Stimulated activated naive CD8-positive, alpha-beta T cell treated with anti-CD3 and anti-CD28 coated beads, Interleukin-15, amount 100 ng/mL, for 72 hours (primary cell): ENCODE results near the gene SSNA1.

ENCODE experiments used
- ATAC-seq: fragments of 150-1000 bp; cut with Tn5 transposase; 2 replicates; pipeline ENCODE4 v1.10.0; 2021; ENCODE audit warnings: mild to moderate bottlenecking, moderate library complexity
- DNase-seq, 2 donors: peaks; one replicate each; pipeline ENCODE4 v3.0.0; 2021 to 2022
- H3K27ac Mint-ChIP-seq, 2 donors: one replicate each; pipeline ENCODE4 v1.8.0; 2022; ENCODE audit warnings: mild to moderate bottlenecking in 2 of 2, mixed read lengths in 2 of 2, moderate library complexity in 2 of 2
- H3K27me3 Mint-ChIP-seq: one replicate; pipeline ENCODE4 v1.8.0; 2022; ENCODE audit warnings: mixed read lengths
- H3K4me1 Mint-ChIP-seq: one replicate; pipeline ENCODE4 v1.8.0; 2022; ENCODE audit warnings: mild to moderate bottlenecking, mixed read lengths
- H3K4me3 Mint-ChIP-seq, 2 donors: one replicate each; pipeline ENCODE4 v1.8.0; 2022; ENCODE audit warnings: mild to moderate bottlenecking in 2 of 2, mixed read lengths in 2 of 2, moderate library complexity in 1 of 2
- H3K9me3 Mint-ChIP-seq, 2 donors: one replicate each; pipeline ENCODE4 v1.8.0; 2022; ENCODE audit warnings: mixed read lengths in 2 of 2

Gene SSNA1

GRCh38 chr9:137171149-137171900 is 17.2 kb upstream of the SSNA1 start:
- no peak for ATAC-seq
- no peaks in the 10 kb centered on the region for H3K9me3 Mint-ChIP-seq
- peaks cover 72% of the 10 kb centered on the region for H3K27me3 Mint-ChIP-seq
- peaks cover 34% of the 10 kb centered on the region for H3K4me1 Mint-ChIP-seq
- no peak for DNase-seq
- H3K4me3 Mint-ChIP-seq, result no peak overlapping the region
- no peak overlapping the region for H3K27ac Mint-ChIP-seq

- no peak overlapping the region for H3K4me3 Mint-ChIP-seq
- DNase-seq, result no peak
- peaks cover 64% of the 10 kb centered on the region for H3K27me3 Mint-ChIP-seq
- no peak for ATAC-seq
- H3K4me1 Mint-ChIP-seq, result peaks cover 34% of the 10 kb centered on the region
- H3K9me3 Mint-ChIP-seq, result no peaks in the 10 kb centered on the region
- H3K27ac Mint-ChIP-seq, result no peak overlapping the region
Observed at GRCh38 chr9:137172901-137173795, 15.3 kb upstream of the SSNA1 start.

DNA sequence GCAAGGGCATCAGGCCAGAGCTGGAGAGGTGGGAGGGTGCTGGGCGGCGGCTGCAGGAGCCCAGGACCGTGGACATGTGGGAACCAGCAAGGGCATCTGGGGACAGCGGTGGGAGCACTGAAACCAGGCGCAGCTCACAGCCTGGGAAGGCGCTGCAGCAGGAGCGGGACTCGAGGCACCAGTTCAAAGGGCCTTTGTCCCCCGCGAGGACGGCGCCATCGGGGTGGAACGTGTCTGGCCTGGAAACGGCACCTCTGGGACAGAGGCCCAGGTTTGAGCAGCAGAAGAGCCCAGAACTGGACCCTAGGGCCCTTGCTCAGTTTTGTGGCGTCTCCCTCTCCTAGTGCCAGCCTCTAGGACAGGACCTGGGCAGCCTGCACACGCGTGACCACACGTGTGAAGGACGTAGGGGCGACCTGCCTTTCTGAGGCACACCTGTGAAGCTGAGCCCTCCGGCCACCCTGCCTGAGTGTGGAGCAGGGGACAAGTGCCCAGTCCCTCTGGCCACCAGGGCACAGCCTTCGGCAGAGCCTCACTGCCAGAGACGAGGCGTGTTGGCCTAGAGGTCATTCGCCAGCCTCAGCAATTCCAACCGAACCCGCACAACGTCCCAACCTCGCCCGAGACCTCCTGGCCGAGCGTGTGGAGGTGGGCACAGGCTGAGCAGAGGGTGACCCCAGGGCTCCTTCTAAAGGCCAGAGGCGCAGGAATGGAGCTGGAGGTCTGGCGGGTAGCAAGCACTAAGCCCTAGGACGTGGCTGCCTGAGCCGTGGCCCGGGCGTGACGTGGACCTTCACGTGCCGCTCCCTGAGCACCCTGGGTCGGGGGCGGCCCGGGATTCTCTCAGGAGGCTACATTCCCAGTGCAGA is 14.4 kb upstream of the SSNA1 start:
- ATAC-seq (no peak), DNase-seq (no peak)
- Mint-ChIP-seq H3K9me3 (no peaks in the 10 kb centered on the region), H3K4me3 (no peak overlapping the region), H3K4me1 (peaks cover 28% of the 10 kb centered on the region), H3K27ac (no peak overlapping the region), H3K27me3 (peaks cover 56% of the 10 kb centered on the region)

DNA sequence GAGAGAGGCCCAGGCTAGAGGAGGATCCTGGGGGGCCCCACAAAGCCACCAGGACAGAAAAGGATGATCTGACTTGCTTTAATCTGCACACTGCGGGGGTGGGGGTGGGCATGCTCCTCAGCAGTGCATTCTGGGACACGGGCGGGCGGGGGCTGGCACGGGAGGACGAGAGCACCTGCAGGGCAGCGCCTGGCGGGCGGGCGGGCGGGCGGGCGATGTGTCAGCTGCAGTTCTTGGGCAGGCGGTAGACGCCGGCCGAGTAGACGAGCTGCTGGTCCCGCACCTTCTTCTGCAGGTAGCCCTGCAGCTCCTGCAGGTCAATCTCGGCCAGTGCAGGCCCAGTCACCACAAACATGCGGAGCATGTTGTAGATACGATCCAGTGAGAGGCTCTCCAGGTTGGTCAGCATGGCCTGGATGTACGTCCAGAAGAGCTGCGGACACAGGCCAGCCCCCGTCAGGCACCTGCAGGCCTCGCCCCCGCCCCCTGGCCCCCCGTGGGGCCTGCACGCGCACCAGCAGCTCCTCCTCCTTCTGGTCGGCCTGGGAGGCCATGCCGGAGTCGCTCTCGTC is 13.7 kb upstream of the SSNA1 start:
- ATAC-seq (peak; percentile 31), DNase-seq (no peak)
- Mint-ChIP-seq H3K27ac (no peak overlapping the region), H3K4me3 (no peak overlapping the region), H3K9me3 (no peaks in the 10 kb centered on the region), H3K27me3 (peaks cover 51% of the 10 kb centered on the region), H3K4me1 (peaks cover 26% of the 10 kb centered on the region)

DNA sequence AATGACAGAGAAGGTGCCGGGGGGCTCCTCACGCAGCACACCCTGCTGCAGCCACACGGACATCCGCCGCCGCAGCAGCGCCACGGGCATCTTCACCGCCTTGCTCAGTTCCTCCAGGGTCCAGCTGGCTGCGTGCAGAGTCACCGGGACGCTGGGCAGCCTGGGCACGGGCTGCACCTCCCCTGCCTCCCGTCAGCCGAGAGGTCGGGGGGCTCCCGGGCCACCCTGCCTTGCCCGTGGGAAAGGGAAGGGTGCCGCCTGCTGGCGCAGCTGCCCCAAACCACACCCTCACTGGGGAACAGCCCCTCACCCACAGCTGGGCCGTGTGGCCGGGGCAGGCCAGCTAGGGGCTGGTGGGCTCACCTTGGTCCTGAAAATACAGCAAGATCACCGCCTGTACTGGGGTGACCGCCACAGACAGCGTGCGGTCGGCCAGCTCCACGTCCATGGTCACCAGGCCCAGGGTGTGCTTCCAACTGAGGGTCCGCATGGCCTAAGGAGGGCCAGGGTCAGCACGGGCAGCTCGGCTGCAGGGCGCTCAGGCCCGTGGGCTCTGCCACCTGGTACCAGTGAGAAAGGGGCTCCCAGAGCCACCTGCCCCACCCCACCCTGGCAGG is 13.0 kb upstream of the SSNA1 start:
- DNase-seq, result no peak
- peaks cover 26% of the 10 kb centered on the region for H3K4me1 Mint-ChIP-seq
- H3K27me3 Mint-ChIP-seq, result peaks cover 45% of the 10 kb centered on the region
- H3K27ac Mint-ChIP-seq, result no peak overlapping the region
- no peaks in the 10 kb centered on the region for H3K9me3 Mint-ChIP-seq
- no peak for ATAC-seq
- H3K4me3 Mint-ChIP-seq, result no peak overlapping the region

DNA sequence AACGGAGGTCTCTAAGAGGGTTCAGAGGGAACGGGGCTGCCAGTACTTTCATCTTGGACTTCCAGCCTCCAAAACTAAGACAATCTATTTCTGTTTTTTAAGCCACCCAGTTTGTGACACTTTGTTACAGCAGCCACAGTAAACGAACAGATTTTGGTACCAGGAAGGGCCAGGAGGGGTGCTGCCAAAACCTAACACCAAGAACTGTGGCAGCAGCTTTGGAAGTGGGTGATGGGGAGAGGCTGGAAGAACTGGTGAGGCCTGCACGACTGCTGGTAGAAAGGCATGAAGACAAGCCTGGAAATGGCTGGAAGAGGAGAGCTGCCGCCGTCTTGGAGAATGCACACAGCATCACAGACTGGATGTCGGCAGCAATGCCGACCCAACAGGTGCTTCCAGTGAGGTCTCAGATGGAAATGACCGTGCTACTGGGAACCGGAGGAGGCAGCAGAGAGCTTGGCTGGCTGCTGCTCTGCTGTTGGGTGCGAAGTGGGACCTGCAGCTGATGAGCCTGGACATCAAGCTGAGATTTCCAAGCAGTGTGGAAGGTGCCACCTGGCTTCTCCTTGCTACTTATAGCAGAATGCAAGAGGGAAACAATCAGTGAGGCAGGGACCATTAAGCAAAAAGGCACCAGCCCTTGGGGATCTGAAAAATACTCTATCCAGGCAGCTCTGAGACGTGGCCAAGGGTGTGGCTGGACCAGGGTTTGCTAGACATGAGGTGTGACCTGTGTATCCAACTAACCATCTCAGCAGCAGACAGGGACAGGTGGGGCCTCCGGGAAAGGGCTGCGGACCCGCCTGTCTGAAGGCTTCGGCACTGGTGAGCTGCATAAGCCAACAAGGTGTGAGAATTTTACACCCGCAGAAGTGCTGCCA is 11.9 kb upstream of the SSNA1 start:
- ATAC-seq, result peak; percentile 29
- Mint-ChIP-seq H3K27me3 (peaks cover 34% of the 10 kb centered on the region), H3K27ac (no peak overlapping the region), H3K9me3 (no peaks in the 10 kb centered on the region), H3K4me3 (no peak overlapping the region), H3K4me1 (peaks cover 26% of the 10 kb centered on the region)
- no peak for DNase-seq

- no peak for DNase-seq
- ATAC-seq, result no peak
- Mint-ChIP-seq H3K27me3 (peaks cover 16% of the 10 kb centered on the region), H3K27ac (peak overlapping the region in 1 of 2 donors; percentile 78), H3K4me1 (peaks cover 22% of the 10 kb centered on the region), H3K4me3 (no peak overlapping the region), H3K9me3 (no peaks in the 10 kb centered on the region)
Observed at GRCh38 chr9:137178201-137178938, 10.1 kb upstream of the SSNA1 start.

- Mint-ChIP-seq H3K27ac (peak overlapping the region in 1 of 2 donors; percentile 42), H3K4me1 (peaks cover 20% of the 10 kb centered on the region), H3K27me3 (peaks cover 9% of the 10 kb centered on the region), H3K9me3 (no peaks in the 10 kb centered on the region), H3K4me3 (no peak overlapping the region)
- no peak for DNase-seq
- ATAC-seq, result no peak
Observed at GRCh38 chr9:137178939-137179630, 9.4 kb upstream of the SSNA1 start.

- H3K4me3 Mint-ChIP-seq, result no peak overlapping the region
- peak overlapping the region in 1 of 2 donors; percentile 50 for H3K27ac Mint-ChIP-seq
- ATAC-seq, result no peak
- peaks cover 20% of the 10 kb centered on the region for H3K4me1 Mint-ChIP-seq
- H3K9me3 Mint-ChIP-seq, result no peaks in the 10 kb centered on the region
- no peak for DNase-seq
- peaks cover 9% of the 10 kb centered on the region for H3K27me3 Mint-ChIP-seq
Observed at GRCh38 chr9:137179761-137180160, 8.7 kb upstream of the SSNA1 start.

DNA sequence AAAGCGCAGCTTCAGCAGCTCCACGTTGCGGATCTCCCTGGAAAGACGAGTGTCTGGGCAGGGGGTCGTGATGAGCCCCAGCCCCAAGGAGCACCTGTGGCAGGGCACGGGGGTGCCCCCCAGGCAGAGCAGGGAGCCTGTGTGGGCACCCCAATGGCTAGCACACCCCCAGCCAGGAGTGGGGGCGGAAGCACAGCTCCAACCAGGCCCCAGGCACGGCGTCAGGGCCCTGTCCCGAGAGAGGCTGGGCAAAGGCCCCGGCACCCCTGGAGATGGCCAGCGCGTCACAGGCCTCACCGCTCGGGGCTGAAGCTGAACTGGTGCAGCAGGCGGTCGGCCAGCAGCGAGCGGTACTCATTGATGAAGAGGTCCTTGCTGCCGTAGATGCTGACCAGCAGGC is 8.0 kb upstream of the SSNA1 start:
- H3K27me3 Mint-ChIP-seq, result peaks cover 5% of the 10 kb centered on the region
- H3K4me3 Mint-ChIP-seq, result no peak overlapping the region
- no peak for ATAC-seq
- peaks cover 17% of the 10 kb centered on the region for H3K4me1 Mint-ChIP-seq
- no peak overlapping the region for H3K27ac Mint-ChIP-seq
- DNase-seq, result no peak
- no peaks in the 10 kb centered on the region for H3K9me3 Mint-ChIP-seq

- H3K27me3 Mint-ChIP-seq, result no peaks in the 10 kb centered on the region
- H3K27ac Mint-ChIP-seq, result no peak overlapping the region
- H3K9me3 Mint-ChIP-seq, result no peaks in the 10 kb centered on the region
- peaks cover 25% of the 10 kb centered on the region for H3K4me1 Mint-ChIP-seq
- DNase-seq (no peak), ATAC-seq (no peak)
- H3K4me3 Mint-ChIP-seq, result no peak overlapping the region
Observed at GRCh38 chr9:137181680-137182079, 6.8 kb upstream of the SSNA1 start.

GRCh38 chr9:137182836-137183235 is 5.6 kb upstream of the SSNA1 start:
- no peaks in the 10 kb centered on the region for H3K9me3 Mint-ChIP-seq

DNA sequence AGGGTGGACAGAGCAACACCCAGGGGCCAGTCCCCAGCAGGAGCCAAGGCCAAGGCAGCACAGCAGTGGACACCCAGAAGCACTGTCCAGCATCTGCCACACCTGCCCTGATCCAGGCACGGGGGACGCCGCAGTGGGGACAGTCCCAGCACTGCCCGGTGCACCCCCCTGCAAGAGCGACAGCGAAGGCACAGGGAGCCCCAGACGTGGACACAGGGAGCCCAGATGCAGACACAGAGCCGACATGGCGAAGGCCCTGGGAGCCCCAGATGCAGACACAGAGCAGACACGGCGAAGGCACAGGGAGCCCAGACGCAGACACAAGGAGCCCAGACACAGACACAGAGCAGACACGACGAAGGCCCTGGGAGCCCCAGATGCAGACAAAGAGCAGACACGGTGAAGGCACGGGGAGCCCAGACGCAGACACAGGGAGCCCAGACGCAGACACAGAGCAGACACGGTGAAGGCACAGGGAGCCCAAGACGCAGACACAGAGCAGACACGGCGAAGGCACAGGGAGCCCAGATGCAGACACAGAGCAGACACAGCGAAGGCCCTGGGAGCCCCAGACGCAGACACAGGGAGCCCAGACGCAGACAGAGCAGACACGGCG is 4.4 kb upstream of the SSNA1 start:
- no peak for DNase-seq
- Mint-ChIP-seq H3K4me3 (no peak overlapping the region), H3K27ac (peak overlapping the region; percentile 31 to 92), H3K4me1 (peaks cover 39% of the 10 kb centered on the region), H3K9me3 (no peaks in the 10 kb centered on the region), H3K27me3 (no peaks in the 10 kb centered on the region)
- ATAC-seq, result no peak

More at GRCh38 chr9:137182836-137183235, 5.6 kb upstream of the SSNA1 start:
- Mint-ChIP-seq H3K27ac (peak overlapping the region in 1 of 2 donors; percentile 85), H3K27me3 (no peaks in the 10 kb centered on the region), H3K4me1 (peaks cover 36% of the 10 kb centered on the region), H3K4me3 (no peak overlapping the region)
- no peak for ATAC-seq
- no peak for DNase-seq
